CD8-positive, alpha-beta memory T cell (primary cell): Measurements from ENCODE around the gene ZFYVE27. TPM values are rescaled to one million over a fixed set of nuclear protein-coding genes. Genes with fewer than 3 reads are reported as not detected.

Experiments
- CTCF ChIA-PET: fragments of 350-600 bp; sonication (Branson Sonifier 250); formaldehyde crosslinking; loops from one replicate; lab custom pipeline; 2021; ENCODE audit warnings: antibody characterized with exemption; lab: Charles Lee
- POLR2A ChIA-PET: fragments of 350-600 bp; sonication (Branson Sonifier 250); formaldehyde crosslinking; loops from one replicate; lab custom pipeline; 2021; ENCODE audit warnings: antibody characterized with exemption; lab: Charles Lee
- DNase-seq, 5 donors: peaks; one replicate each; pipeline versions ENCODE4 v3.0.0 to v3.0.0-alpha.2; 2020 to 2022; ENCODE audit warnings: mixed read lengths in 1 of 5
- H3K27ac ChIP-seq: one replicate; pipeline ENCODE4 v1.7.0; 2013; ENCODE audit warnings: low read depth, mild to moderate bottlenecking, low read length, moderate library complexity
- H3K27me3 ChIP-seq: 2 replicates; pipeline ENCODE4 v1.7.0; 2013; ENCODE audit warnings: low read length, mild to moderate bottlenecking; ENCODE audit not compliant: insufficient read depth, poor library complexity, severe bottlenecking
- H3K36me3 ChIP-seq: 2 replicates; pipeline ENCODE4 v1.7.0; 2013; ENCODE audit warnings: mild to moderate bottlenecking, low read length, moderate library complexity; ENCODE audit not compliant: insufficient read depth
- H3K4me1 ChIP-seq: 2 replicates; pipeline ENCODE4 v1.7.0; 2013; ENCODE audit warnings: mild to moderate bottlenecking, low read length, moderate library complexity; ENCODE audit not compliant: insufficient read depth
- H3K4me3 ChIP-seq: 2 replicates; pipeline ENCODE4 v1.7.0; 2013; ENCODE audit warnings: mild to moderate bottlenecking, low read length
- H3K9me3 ChIP-seq: 2 replicates; pipeline ENCODE4 v1.7.0; 2013; ENCODE audit warnings: mild to moderate bottlenecking, low read length
- H3K27ac Mint-ChIP-seq, 8 donors: one replicate each; pipeline ENCODE4 v1.8.0; 2020 to 2021; ENCODE audit warnings: mixed read lengths in 8 of 8, mild to moderate bottlenecking in 6 of 8, inconsistent platforms in 3 of 8, moderate library complexity in 3 of 8
- H3K27me3 Mint-ChIP-seq, 2 donors: one replicate each; pipeline ENCODE4 v1.8.0; 2020 to 2021; ENCODE audit warnings: mixed read lengths in 2 of 2, mild to moderate bottlenecking in 1 of 2, moderate library complexity in 1 of 2
- H3K36me3 Mint-ChIP-seq, 3 donors: one replicate each; pipeline ENCODE4 v1.8.0; 2020 to 2021; ENCODE audit warnings: mixed read lengths in 3 of 3, inconsistent platforms in 1 of 3, mild to moderate bottlenecking in 1 of 3
- H3K4me1 Mint-ChIP-seq, 3 donors: one replicate each; pipeline ENCODE4 v1.8.0; 2020 to 2021; ENCODE audit warnings: mixed read lengths in 3 of 3, inconsistent platforms in 1 of 3, mild to moderate bottlenecking in 1 of 3
- H3K4me3 Mint-ChIP-seq, 7 donors: one replicate each; pipeline ENCODE4 v1.8.0; 2020 to 2021; ENCODE audit warnings: mixed read lengths in 7 of 7, mild to moderate bottlenecking in 6 of 7, moderate library complexity in 4 of 7, inconsistent platforms in 2 of 7
- H3K9me3 Mint-ChIP-seq, 5 donors: one replicate each; pipeline ENCODE4 v1.8.0; 2020 to 2022; ENCODE audit warnings: mixed read lengths in 5 of 5, mild to moderate bottlenecking in 3 of 5, moderate library complexity in 2 of 5, inconsistent platforms in 1 of 5
- polyA plus RNA-seq: library from polyadenylated mRNA; unstranded; fragments of 300-500 nt; fragmentation: Illumina TruSeq; gene quantifications from one replicate; pipeline ENCODE4 v1.2.3, GENCODE V29; 2021
- total RNA-seq, 2 experiments: library from RNA; stranded (reverse); gene quantifications; one replicate each; pipeline ENCODE4 v1.2.3, GENCODE V29; 2021

ZFYVE27 gene
- total and polyA plus RNA-seq, 3 experiments from 2014 or later, result 27.4 to 31.4 (median 28.6) TPM

DNA sequence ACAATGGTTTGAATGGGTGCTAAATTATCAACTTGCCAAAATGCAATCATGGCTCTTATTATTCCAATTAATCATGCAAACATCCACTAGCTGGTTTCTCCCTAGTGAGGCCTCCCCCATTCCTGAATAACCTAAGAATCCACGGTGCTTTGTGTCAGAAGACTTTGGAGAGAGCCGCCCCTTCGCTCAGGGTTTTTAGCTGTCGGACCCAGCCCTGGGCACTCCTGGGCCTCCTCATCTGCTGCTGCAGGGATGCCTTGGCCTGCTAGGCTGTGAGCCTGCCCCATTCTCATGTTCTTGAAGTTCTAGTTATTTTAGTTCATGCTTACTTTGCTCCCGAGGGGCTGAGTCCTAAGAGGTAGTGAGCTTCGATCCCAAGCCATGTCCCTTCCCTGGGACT lies 69.0 kb downstream of the ZFYVE27 start:
- no peaks in the 10 kb centered on the region for H3K27me3 ChIP-seq
- H3K36me3 ChIP-seq, result no peaks in the 10 kb centered on the region
- H3K4me1 ChIP-seq, result no peaks in the 10 kb centered on the region
- Mint-ChIP-seq H3K9me3 (no peaks in the 10 kb centered on the region), H3K27me3 (peaks cover 5 to 9% of the 10 kb centered on the region in 2 donors), H3K27ac (peak overlapping the region in 2 of 8 donors; percentile 42 to 78), H3K4me1 (peaks cover 0 to 2% (median 0%) of the 10 kb centered on the region in 3 donors), H3K4me3 (no peak overlapping the region), H3K36me3 (no peaks in the 10 kb centered on the region)
- no peaks in the 10 kb centered on the region for H3K9me3 ChIP-seq
- CTCF ChIA-PET, result no interaction called here
- H3K27ac ChIP-seq, result no peak overlapping the region
- POLR2A ChIA-PET, result no interaction called here
- no peak for DNase-seq
- no peak overlapping the region for H3K4me3 ChIP-seq

DNA sequence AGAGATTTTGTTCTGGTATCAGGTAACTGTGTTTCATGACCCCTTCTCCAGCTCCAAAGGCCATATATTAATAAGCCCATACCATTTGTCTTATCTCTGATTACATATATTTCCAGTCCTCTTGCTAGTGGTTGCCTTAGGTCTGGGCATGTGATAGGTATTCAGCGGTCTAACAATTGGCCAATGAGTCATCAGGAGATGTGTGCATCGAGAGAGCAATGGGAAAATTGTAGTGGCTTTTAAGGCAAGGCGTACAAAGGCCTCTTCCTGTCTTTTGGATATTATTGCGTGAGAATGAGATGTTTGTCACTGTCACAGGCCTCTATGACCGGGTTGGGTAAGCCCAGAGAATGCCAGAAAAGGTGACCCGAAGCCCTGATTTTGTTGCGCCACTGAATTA lies 73.5 kb downstream of the ZFYVE27 start:
- CTCF ChIA-PET, result interaction anchor here (1.0 kb wide), 1 partner anchor 59 kb away, joined by 3 read pairs; no protein-coding TSS in a partner anchor
- Histone ChIP-seq H3K36me3 (no peaks in the 10 kb centered on the region), H3K9me3 (no peaks in the 10 kb centered on the region), H3K4me3 (no peak overlapping the region), H3K4me1 (no peaks in the 10 kb centered on the region), H3K27ac (no peak overlapping the region), H3K27me3 (no peaks in the 10 kb centered on the region)
- Mint-ChIP-seq H3K27me3 (peaks cover 0 to 5% of the 10 kb centered on the region in 2 donors), H3K4me3 (no peak overlapping the region), H3K9me3 (no peaks in the 10 kb centered on the region), H3K36me3 (no peaks in the 10 kb centered on the region), H3K27ac (no peak overlapping the region), H3K4me1 (peaks cover 0 to 4% (median 3%) of the 10 kb centered on the region in 3 donors)
- no peak for DNase-seq
- POLR2A ChIA-PET, result no interaction called here

Other genes with a start within 250 kb of the ZFYVE27 start
- gene MMS19, start 238.7 kb upstream of the ZFYVE27 start, total RNA-seq, result 10 to 100 TPM; 85.7 to 89.3 TPM
- gene MMS19, start 238.7 kb upstream of the ZFYVE27 start, polyA plus RNA-seq, result 27.5 TPM
- gene UBTD1, start 238.2 kb upstream of the ZFYVE27 start, total RNA-seq, result 1 to 10 TPM; 1.9 to 2.6 TPM
- gene UBTD1, start 238.2 kb upstream of the ZFYVE27 start, polyA plus RNA-seq, result 2.0 TPM
- gene ANKRD2, start 164.3 kb upstream of the ZFYVE27 start, total RNA-seq, result not detected
- not detected for gene ANKRD2, start 164.3 kb upstream of the ZFYVE27 start, polyA plus RNA-seq
- gene HOGA1, start 152.7 kb upstream of the ZFYVE27 start, total RNA-seq, result not detected
- gene HOGA1, start 152.7 kb upstream of the ZFYVE27 start, polyA plus RNA-seq, result not detected
- gene C10orf62, start 147.4 kb upstream of the ZFYVE27 start, total RNA-seq, result not detected
- gene C10orf62, start 147.4 kb upstream of the ZFYVE27 start, polyA plus RNA-seq, result not detected
- 1 to 10 TPM; 2.7 to 3.1 TPM for gene MORN4, start 103.6 kb upstream of the ZFYVE27 start, total RNA-seq
- 1.7 TPM for gene MORN4, start 103.6 kb upstream of the ZFYVE27 start, polyA plus RNA-seq
- 10 to 100 TPM; 15.6 to 15.9 TPM for gene PI4K2A, start 96.5 kb upstream of the ZFYVE27 start, total RNA-seq
- 11.4 TPM for gene PI4K2A, start 96.5 kb upstream of the ZFYVE27 start, polyA plus RNA-seq
- 1 to 10 TPM; 2.3 TPM for gene AVPI1, start 49.9 kb upstream of the ZFYVE27 start, total RNA-seq
- gene AVPI1, start 49.9 kb upstream of the ZFYVE27 start, polyA plus RNA-seq, result 3.1 TPM
- 1 to 10 TPM; 4.3 to 4.7 TPM for gene MARVELD1, start 23.4 kb upstream of the ZFYVE27 start, total RNA-seq
- gene MARVELD1, start 23.4 kb upstream of the ZFYVE27 start, polyA plus RNA-seq, result 0.15 TPM
- not detected for gene SFRP5, start 34.9 kb downstream of the ZFYVE27 start, total RNA-seq
- gene SFRP5, start 34.9 kb downstream of the ZFYVE27 start, polyA plus RNA-seq, result 0.54 TPM
- gene GOLGA7B, start 112.7 kb downstream of the ZFYVE27 start, total RNA-seq, result under 1 TPM; 0.29 to 0.44 TPM
- 0.62 TPM for gene GOLGA7B, start 112.7 kb downstream of the ZFYVE27 start, polyA plus RNA-seq